ENCODE results near the gene SRF.

The SRF gene

DNA sequence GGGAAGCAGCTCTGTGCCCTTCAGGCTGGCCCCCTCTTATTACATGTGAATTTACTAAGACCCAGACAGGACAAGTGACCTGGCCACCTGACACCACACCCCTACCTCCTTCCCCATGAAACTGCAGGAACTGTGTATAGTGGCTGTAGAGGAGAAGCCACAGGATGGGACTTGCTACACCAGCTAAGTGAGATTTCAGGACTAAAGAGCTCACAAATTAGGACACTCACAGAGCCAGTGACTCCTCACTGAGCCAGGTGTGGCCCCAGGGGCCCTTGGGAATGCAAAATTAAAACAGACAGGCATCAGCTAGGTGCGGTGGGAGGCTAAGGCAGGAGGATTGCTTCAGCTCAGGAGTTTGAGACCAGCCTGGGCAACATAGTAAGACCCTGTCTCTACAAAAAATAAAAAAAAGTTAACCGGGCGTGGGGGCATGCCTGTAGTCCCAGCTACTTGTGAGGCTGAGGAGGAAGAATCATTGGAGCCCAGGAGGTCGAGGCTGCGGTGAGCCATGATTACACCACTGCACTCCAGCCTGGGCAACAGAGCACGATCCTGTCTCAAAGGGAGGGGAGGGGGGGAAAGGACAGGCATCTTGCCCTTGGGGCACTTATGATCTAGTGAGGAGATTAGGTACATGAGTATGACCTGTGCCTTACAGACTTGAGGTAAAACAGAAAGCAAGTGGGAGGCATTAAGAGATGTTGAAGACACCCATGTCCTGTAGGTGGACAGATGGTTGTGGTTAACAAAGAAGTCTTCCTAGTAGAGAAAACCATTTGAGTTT lies 23.2 kb upstream of the SRF start:
- no peak for DNase-seq

DNA sequence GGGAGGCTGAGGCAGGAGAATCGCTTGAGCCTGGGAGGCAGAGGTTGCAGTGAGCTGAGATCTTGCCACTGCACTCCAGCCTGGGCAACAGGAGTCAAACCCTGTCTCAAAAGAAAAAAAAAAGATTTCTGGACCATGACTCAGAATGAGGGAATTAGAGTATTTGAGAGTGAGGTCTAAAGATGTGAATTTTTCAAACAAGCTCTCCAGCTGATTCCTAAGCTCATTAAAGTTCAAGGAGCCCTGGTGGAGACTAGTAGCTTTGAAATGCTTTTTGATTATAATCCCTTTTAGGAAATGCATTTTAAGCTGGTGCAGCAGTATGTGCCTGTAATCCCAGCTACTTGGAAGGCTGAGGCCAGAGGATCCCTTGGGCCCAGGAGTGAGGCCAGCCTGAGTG lies 21.8 kb upstream of the SRF start:
- no peak for DNase-seq

DNA sequence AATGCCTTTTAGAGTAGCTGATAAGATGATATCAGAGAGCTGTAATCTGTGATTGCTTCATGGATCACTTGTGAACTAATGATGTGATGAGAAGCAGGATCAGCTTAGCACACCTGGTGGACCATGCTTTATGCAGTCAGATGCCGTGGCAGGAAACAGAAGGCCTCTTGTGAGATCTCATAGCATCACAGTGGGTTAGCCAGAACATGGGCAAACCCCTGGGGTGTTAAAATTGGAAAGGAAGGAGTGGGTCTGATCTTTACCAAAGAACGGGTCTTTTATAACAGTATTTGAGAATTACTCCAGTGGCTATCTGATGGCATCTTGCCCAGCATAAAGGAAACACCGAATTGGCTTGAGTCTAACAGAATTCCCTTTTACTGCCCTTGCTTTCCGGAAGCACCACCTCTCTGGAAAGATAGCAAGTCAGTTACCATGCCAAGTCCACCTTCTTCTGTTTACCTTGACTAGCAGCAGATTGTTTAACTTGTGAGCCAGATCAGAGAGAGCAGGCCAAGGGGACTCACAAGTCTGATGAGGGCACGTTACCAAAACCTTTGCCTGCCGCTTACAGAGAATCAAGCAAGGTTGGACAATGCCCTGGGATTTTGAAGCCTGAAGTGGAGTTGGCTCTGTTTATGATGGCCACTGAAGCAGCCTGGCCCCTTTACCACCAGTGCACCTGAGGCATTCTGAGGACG lies 20.9 kb upstream of the SRF start:
- DNase-seq, result no peak

DNA sequence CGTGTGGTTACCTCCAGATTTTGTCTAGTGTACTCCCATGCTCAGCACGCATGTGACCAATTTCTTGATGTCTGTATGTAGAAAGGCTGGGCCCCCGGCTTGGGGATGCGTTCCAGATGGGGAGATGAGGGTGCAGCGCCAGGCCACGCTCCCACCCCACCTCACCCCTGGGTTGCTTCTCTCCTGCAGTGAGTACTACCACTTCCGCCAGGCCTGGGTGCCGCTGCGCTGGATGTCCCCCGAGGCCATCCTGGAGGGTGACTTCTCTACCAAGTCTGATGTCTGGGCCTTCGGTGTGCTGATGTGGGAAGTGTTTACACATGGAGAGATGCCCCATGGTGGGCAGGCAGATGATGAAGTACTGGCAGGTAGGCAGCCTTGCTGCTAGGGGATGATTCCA lies 11.5 kb upstream of the SRF start:
- DNase-seq, result no peak

DNA sequence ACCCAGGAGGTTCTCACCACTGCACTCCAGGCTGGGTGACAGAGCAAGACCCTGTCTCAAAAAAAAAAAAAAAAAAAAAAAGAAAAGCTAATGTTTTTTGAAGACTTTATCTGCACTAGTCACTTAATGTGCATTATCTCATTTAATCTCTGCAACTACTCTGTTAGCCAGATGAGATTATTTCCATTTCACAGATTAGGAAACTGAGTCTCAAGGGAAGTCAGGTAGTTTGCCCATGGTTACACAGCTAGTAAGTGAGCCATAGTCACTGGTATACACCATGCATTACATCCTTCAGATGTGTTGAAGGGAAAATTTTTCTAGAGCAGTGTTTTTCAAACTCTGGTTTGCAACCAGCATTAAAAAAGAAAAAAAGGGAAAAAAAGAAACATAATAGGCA lies 7.2 kb upstream of the SRF start:
- no peak for DNase-seq

DNA sequence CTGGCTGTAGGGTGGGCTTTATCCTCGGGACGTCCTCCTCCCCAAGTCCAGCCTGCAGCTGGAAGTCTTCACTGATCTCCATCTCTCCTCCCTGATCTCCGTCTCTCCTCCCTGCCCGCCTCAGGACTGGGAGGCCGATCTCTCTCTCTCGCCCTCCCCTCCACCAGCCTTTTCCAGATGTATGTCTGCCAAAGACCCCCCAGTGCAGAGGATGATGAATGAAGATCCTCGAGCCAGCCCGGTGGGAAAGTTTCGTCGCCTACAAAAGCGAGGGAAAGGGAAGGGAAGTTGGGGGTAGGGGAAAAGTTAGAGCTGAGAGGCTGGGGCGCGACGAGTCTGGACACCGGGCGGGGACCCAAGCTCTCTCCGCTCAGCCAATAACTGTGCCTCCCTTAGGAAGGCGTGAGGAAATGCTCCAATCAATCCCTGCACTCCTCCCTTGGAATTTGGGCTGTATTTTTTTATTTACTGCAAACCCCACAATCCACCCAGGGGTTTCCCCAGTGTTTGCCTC lies 595 bp upstream of the SRF start:
- peak; percentile 91 for DNase-seq

DNA sequence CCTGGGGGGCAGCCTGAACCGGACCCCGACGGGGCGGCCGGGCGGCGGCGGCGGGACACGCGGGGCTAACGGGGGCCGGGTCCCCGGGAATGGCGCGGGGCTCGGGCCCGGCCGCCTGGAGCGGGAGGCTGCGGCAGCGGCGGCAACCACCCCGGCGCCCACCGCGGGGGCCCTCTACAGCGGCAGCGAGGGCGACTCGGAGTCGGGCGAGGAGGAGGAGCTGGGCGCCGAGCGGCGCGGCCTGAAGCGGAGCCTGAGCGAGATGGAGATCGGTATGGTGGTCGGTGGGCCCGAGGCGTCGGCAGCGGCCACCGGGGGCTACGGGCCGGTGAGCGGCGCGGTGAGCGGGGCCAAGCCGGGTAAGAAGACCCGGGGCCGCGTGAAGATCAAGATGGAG lies 636 bp downstream of the SRF start:
- DNase-seq, result no peak

DNA sequence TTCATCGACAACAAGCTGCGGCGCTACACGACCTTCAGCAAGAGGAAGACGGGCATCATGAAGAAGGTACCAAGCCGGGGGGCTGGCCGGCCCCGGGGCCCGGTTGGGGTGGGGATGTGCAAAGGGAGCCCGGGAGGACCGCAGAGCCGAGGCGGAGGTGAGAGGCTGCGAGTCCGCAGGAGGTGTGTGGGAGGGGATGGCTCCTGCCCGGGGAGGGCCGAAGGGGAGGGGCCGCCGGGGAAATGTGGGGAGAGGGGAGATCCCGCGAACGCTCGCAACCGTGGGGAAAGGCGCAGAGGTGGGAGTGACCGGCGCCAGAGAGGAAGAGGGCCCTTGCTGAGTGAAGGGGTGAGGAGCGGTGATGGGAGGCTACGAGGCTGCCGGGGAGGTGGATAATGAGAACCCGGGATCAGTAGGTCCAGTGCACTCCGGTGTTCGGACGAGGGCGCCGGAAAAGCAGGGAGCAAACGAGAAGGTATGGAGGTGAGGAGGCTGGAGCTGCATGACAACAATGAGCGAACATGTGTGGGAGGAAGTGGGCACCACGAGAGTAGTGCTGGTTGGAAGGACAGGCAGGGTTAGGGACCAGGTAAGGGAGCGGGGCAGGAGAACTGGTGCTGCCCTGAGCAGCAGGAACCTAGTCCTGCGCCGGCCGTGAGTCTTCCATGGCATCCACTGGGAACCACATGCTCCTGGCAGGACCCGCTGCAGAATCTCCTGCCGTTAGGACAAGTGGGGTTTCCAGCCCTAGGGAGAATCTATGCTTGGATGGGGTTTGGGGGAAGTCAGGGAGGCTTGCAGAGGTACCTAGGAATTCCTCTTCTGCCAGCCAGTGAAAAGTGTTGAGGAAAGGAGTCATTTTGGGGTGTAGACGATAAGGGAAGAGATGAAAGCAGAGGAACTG lies 1.3 kb downstream of the SRF start:
- DNase-seq, result peak; percentile 68

DNA sequence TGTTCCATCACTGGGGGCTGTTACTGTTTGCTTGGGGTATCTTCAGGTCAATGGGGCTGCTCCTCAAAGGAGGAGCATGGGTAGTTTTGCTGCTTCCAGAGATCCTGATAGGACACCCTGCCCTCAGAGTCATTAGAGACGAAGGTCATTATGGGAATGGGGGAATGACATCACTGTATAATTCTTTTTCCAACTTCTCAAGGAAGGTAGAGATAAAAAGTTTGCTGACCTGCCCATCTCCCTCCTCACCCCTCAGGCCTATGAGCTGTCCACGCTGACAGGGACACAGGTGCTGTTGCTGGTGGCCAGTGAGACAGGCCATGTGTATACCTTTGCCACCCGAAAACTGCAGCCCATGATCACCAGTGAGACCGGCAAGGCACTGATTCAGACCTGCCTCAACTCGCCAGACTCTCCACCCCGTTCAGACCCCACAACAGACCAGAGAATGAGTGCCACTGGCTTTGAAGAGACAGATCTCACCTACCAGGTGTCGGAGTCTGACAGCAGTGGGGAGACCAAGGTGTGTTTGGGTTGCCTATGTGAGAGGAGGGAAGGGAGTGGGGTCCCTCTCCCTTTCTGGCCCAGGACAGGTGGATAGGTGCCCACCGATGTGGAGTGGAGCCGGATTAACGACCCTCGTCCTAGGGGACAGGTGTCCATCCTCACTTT lies 2.7 kb downstream of the SRF start:
- DNase-seq, result no peak

DNA sequence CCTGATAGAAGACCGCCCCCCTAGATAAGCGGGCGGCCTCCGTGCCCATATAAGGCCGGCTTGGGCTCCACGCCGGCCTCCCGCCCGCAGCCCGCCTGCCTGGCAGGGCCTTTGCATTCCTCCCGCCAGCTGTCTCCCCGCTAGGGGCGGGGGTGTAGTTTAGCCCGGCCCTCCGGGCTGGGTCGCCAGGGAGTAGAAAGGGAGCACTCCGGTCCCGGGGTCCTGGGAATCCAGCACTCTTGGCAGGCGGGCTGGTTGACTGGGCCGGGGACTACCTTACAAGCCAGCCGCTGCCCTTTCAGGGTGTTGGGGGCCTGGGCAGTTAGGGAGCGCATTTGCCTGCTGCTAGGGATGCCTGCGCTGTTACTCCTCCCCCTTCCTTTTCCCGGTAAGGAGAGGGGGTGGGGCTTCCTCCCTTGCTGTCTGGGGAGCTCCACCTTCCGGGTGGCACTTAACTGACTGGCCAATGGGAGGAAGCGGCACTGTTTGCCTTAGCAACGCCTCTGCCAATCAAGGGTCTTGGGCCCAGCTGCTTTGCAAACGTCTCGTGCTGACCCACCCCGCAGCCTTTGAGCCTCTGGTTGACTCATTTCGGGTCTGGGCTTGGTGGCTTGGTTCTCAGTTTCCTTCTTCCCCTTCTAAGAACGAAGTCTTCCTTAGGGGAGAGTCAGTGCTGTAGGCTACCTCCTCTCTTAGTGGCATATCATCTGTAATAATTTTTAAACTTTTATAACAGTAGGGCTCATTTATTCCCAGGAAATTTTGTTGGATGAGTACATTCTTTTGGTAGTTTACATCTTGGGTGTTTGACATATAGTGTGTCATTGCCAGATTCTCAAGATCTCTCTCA lies 3.4 kb downstream of the SRF start:
- peak; percentile 99 for DNase-seq

DNA sequence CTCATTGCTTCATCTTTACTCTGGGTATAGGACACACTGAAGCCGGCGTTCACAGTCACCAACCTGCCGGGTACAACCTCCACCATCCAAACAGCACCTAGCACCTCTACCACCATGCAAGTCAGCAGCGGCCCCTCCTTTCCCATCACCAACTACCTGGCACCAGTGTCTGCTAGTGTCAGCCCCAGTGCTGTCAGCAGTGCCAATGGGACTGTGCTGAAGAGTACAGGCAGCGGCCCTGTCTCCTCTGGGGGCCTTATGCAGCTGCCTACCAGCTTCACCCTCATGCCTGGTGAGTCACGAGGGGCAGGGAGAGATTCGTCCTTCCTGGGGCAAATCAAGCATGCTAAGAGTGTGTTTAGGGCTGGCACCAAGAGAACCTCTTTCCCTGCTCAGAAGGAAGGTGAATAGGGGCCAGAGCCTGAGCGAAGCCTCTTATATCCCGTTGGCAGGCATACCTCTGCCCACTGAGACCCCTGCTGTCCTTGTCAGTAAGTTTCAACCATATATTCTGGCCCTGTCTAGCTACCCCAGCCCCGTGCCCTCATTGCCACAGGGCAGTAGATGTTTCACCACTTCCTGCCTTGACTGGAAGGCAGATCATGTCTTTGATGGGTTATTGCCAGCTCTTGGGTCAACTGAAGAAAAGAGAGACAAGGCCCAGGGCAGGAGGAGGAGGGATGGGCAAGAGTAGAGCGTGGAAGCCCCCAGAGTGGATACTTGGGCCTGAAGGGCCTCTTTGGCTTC lies 4.8 kb downstream of the SRF start:
- DNase-seq, result no peak

DNA sequence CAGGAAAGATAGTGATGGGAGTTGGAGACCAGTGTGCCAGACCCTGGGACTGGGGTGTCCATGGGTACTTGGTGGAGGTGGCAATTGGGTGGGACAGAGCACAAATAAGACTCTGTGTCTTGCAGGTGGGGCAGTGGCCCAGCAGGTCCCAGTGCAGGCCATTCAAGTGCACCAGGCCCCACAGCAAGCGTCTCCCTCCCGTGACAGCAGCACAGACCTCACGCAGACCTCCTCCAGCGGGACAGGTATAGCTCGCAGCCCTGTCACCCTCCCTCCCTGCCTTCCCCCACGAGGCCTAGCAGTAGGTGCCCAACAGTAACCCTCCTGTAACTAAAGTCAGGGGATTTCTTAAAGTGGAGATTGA lies 5.3 kb downstream of the SRF start:
- DNase-seq, result no peak

DNA sequence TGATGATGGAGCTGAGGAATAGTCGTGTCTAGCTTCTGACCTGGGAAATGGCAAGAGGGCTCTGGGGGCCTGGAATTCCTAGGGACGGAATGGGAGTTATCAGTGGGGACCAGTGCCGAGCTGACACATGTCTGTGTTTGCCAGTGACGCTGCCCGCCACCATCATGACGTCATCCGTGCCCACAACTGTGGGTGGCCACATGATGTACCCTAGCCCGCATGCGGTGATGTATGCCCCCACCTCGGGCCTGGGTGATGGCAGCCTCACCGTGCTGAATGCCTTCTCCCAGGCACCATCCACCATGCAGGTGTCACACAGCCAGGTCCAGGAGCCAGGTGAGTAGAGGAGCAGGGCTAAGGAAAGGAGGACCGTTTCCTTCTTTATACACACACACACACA lies 7.1 kb downstream of the SRF start:
- DNase-seq, result no peak

DNA sequence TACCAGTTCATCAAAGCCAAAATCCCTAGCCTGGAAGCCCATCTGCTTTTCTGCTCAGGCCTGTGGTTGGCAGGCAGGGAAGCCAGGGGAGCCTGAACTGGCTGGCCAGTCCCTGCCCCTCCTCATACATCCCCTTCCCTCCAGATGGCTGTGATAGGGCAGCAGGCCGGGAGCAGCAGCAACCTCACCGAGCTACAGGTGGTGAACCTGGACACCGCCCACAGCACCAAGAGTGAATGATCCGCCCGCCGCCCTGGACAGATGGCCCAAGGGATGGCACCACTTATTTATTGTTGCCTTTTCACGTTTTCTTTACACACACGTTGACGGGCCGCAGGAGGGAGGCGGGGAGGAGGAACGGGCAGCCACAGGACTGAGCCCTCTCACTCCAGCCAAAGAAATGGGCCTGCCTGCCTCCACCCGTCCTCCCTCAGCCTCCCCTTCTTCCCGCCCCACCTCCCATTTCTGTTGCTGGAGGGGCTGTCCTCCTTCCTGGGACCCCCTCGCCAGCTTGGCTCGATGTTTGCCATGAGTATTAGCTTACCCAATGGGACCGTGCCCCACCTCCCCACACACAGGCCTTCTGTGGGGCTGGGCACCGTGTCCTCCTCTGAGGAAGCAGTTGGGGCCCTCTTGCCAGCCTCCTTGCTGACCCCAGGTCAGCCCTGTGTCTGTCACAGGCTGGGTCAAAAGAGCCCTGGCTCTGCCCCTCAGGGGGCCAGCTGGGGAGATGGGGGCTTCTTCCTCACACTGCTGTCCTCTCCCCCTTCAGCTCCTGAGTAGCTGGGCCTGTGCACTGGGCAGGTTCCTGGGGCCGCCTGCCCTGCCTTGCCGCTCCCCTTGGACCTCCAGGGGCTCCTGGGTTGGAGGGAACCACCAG lies 8.1 kb downstream of the SRF start:
- DNase-seq, result no peak

DNA sequence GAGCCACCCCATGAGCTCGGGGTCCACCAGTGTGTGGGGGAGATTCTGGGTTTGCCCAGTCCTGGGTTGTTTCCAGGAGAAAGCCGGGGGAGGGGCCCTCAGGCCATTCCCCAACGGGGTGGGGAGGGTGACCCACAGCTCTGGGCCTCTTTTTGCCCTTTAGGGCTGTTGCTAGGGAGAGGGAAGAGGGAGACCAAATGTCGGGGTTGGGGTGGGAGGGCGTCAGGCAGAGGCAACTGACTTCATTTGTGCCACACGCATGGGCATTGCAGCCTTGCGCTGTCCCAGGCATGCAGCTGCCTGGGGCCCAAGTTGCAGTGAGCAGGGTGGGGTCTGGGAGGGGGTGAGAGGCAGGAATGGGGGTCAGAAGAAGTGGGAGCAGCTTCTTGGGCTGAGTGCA lies 9.0 kb downstream of the SRF start:
- no peak for DNase-seq

DNA sequence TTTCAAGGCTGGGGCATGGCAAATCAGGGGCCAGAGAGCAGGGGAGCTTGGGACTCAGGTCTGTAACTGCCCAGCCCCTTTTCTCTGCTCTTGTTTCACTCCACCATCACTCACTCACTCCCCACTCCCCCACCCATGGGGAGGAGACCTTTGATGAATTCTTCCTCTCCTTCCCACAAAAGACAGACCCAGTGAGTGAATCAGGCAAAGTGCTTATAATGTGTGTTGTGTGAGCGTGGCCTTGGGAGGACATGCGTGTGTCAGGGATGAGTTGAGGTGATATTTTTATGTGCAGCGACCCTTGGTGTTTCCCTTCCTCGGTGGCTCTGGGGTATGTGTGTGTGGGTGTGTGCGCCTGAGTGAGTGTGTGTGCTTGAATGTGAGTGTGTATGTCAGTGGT lies 9.9 kb downstream of the SRF start:
- no peak for DNase-seq

DNA sequence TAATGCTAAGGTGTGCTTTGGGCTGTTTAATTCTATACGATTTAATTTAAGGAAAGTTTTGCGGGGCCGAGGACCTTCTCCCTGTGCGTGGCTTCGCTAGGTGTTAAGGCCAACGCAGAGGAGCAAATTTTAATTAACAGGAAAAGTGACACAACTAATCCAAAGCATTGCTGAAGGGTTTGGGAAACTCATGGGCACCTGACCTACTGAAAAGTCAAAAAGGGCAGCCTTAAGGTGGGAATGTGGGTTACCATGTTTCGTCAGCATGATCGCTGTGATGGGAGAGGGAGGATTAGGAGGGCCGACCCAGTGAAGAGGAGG lies 10.5 kb downstream of the SRF start:
- DNase-seq, result no peak

DNA sequence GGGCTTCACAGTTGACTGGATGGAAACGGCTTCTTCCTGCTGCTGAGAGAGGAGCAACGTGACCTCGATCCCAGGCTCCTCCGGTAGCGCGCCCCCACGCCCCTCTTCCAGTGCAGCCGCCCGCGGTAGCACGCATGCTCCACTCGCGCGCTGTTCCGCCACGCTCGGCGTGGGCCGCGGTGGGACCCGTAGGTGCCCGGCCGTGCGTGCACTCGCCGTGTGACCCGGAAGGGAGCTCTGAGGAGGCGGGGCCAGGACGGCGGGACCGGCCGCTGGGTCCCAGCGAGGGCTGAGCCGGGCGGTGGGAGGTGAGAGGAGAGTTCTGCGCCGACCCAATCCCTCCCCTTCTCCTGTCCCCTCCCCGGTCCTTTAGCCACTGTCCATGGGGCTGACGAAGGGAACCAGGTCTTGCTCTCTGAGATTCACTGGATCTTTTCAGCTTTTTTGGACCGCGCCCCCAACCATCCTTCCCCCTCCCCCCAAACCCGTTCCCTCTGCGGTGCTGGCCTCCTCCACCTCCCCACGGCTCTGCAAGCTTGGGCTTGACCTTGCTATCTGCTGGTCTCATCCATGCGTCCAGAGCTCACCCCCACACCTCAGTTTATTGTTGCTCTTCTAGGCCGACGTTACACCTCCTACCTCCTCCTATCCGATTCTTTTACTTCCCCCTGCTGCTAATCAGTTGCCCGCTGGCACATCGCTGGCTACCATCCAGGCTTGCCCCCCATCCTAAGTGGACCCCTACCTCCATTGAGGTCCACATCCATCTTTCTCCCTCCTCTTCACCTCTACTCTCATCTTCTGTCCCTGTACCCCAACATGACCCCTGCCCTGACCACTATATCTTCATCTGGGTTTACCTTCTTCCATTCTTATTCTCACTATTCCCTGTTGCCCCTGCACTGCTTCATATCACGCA lies 11.1 kb downstream of the SRF start, which contains the start of gene CUL9:
Gene CUL9, plus strand, starts transcription at position 255 of the 919 bp plus-strand sequence. CDS start 2,115 bp downstream, outside the sequence.
- DNase-seq, result peak; percentile 88

DNA sequence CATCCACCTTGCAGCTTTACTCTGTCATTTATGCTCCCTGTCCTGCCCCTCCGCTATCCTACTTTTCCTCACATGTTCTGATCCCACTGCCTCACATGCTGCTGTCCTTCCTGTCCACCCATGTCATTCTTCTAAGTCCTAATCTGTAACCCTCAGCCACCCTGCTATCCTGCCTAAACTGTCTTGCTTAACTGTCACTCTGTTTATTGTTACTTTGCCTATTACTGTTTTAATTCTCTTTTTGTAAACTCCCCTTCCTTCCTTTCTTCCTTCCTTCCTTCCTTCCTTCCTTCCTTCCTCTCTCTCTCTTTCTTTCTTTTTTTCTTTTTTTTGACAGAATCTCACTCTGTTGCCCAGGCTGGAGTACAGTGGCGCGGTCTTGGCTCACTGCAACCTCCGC lies 12.4 kb downstream of the SRF start:
- no peak for DNase-seq

All from femur (tissue), 1 donor.